ENCODE measurements around the gene PCYT2.

Gene PCYT2

GRCh38 chr17:81921996-81922565 is 10.9 kb upstream of the PCYT2 start:
- no peak for TF ChIP-seq CTCF (conservative IDR thresholded peaks at IDR 0.05)
- H3K27ac ChIP-seq: no peak overlapping the region

- no peak overlapping the region for H3K27ac ChIP-seq
- no peak for TF ChIP-seq CTCF (conservative IDR thresholded peaks at IDR 0.05)
Observed at GRCh38 chr17:81921537-81921862, 10.3 kb upstream of the PCYT2 start.

- no peak overlapping the region for H3K27ac ChIP-seq
- no peak for TF ChIP-seq CTCF (conservative IDR thresholded peaks at IDR 0.05)
Observed at GRCh38 chr17:81920612-81921536, 9.7 kb upstream of the PCYT2 start.

- no peak for TF ChIP-seq CTCF (conservative IDR thresholded peaks at IDR 0.05)
- peak overlapping the region; percentile 81; the same call in 1 of the 2 replicates for H3K27ac ChIP-seq
Observed at GRCh38 chr17:81918832-81919545, 7.8 kb upstream of the PCYT2 start.

- H3K27ac ChIP-seq: peak overlapping the region; percentile 81
Observed at GRCh38 chr17:81918333-81918669, 7.1 kb upstream of the PCYT2 start.

- peak within 1 kb of the TSS; percentile 81 for H3K27ac ChIP-seq
Observed at GRCh38 chr17:81917565-81918332, 6.5 kb upstream of the PCYT2 start, which contains the start of gene SIRT7. Gene SIRT7, minus strand, starts transcription at chr17:81918176. Its CDS starts 45 bp downstream, at chr17:81918131.

More at GRCh38 chr17:81917565-81918332, 6.5 kb upstream of the PCYT2 start, which contains the start of gene SIRT7:
- TF ChIP-seq CTCF (conservative IDR thresholded peaks at IDR 0.05): no peak

All from VCaP (cell line).